Keratinocyte (primary cell): ENCODE measurements around the gene STK24.

Source experiments
- CTCF ChIP-seq, 3 experiments: IDR thresholded peaks in 1 of 3; conservative IDR thresholded peaks in 1 of 3; optimal IDR thresholded peaks in 1 of 3; 2 replicates in 2 of 3; 3 replicates in 1 of 3; pipeline versions ENCODE3 to v1.5.1; 2011; ENCODE audit warnings: low read length in 3 of 3, mild to moderate bottlenecking in 3 of 3, moderate library complexity in 2 of 3, control low read depth in 1 of 3, inconsistent platforms in 1 of 3; ENCODE audit not compliant: insufficient read depth in 2 of 3; ENCODE audit errors: extremely low read depth in 1 of 3
- EZH2 ChIP-seq: IDR thresholded peaks from one replicate; pipeline ENCODE4 v1.6.1; 2012; ENCODE audit warnings: inconsistent platforms, mild to moderate bottlenecking, low read length, moderate library complexity

- TF ChIP-seq CTCF (optimal IDR thresholded peaks at IDR 0.05 in 1 of 3, IDR thresholded peaks at IDR 0.05 in 1 of 3, conservative IDR thresholded peaks at IDR 0.05 in 1 of 3; ENCODE audit: extremely low read depth in 1 of 3, insufficient read depth in 2 of 3, low read length in 3 of 3) (no peak), EZH2 (no peak)
Observed at GRCh38 chr13:98486412-98486811, 90.5 kb downstream of the STK24 start.
